Stimulated activated naive CD8-positive, alpha-beta T cell treated with anti-CD3 and anti-CD28 coated beads, Interleukin-15, Interleukin-2, amounts not matched to agents 100 ng/mL and 50 ng/mL, for 24 hours (primary cell): ENCODE results near the gene LRRFIP1.
"Not testable (repeated sequence)": the region's sequence is repeated elsewhere in the genome, so short reads cannot be mapped to it uniquely, and the experiment has no call there.

Experiments
- H3K27ac Mint-ChIP-seq: one replicate; pipeline ENCODE4 v1.8.0; 2021; ENCODE audit warnings: mild to moderate bottlenecking, mixed read lengths
- H3K27me3 Mint-ChIP-seq: one replicate; pipeline ENCODE4 v1.8.0; 2021; ENCODE audit warnings: mixed read lengths
- H3K36me3 Mint-ChIP-seq: one replicate; pipeline ENCODE4 v1.8.0; 2021; ENCODE audit warnings: low read depth, mixed read lengths
- H3K4me1 Mint-ChIP-seq: one replicate; pipeline ENCODE4 v1.8.0; 2021; ENCODE audit warnings: low read depth, mixed read lengths
- H3K4me3 Mint-ChIP-seq: one replicate; pipeline ENCODE4 v1.8.0; 2021; ENCODE audit warnings: mild to moderate bottlenecking, mixed read lengths
- H3K9me3 Mint-ChIP-seq: one replicate; pipeline ENCODE4 v1.8.0; 2021; ENCODE audit warnings: mixed read lengths

LRRFIP1 gene

GRCh38 chr2:237688541-237688940 lies 61.2 kb downstream of the LRRFIP1 start:
- Mint-ChIP-seq H3K4me1 (peaks cover 63% of the 10 kb centered on the region), H3K27ac (peak overlapping the region; percentile 74)
- not testable (repeated sequence) for H3K4me3 Mint-ChIP-seq, H3K27me3 Mint-ChIP-seq, H3K36me3 Mint-ChIP-seq, H3K9me3 Mint-ChIP-seq

- peak overlapping the region; percentile 81 for H3K4me3 Mint-ChIP-seq
- peaks cover 71% of the 10 kb centered on the region for H3K4me1 Mint-ChIP-seq
- peaks cover 14% of the 10 kb centered on the region for H3K36me3 Mint-ChIP-seq
- H3K9me3 Mint-ChIP-seq, result no peaks in the 10 kb centered on the region
- H3K27me3 Mint-ChIP-seq, result no peaks in the 10 kb centered on the region
- peak overlapping the region; percentile 74 for H3K27ac Mint-ChIP-seq
These were observed 62.1 kb downstream of the LRRFIP1 start for GRCh38 chr2:237689336-237690131.

- no peaks in the 10 kb centered on the region for H3K27me3 Mint-ChIP-seq
- peak overlapping the region; percentile 81 for H3K4me3 Mint-ChIP-seq
- H3K36me3 Mint-ChIP-seq, result peaks cover 14% of the 10 kb centered on the region
- H3K4me1 Mint-ChIP-seq, result peaks cover 79% of the 10 kb centered on the region
- H3K27ac Mint-ChIP-seq, result peak overlapping the region; percentile 65
- H3K9me3 Mint-ChIP-seq, result no peaks in the 10 kb centered on the region
These were observed 63.9 kb downstream of the LRRFIP1 start for GRCh38 chr2:237691029-237691907.

GRCh38 chr2:237691908-237692600 lies 64.7 kb downstream of the LRRFIP1 start:
- Mint-ChIP-seq H3K4me1 (peaks cover 79% of the 10 kb centered on the region), H3K36me3 (peaks cover 14% of the 10 kb centered on the region), H3K9me3 (no peaks in the 10 kb centered on the region), H3K4me3 (peak overlapping the region; percentile 99), H3K27me3 (no peaks in the 10 kb centered on the region), H3K27ac (peak overlapping the region; percentile 94)

GRCh38 chr2:237692601-237693290 lies 65.4 kb downstream of the LRRFIP1 start:
- peak overlapping the region; percentile 99 for H3K4me3 Mint-ChIP-seq
- H3K9me3 Mint-ChIP-seq, result no peaks in the 10 kb centered on the region
- H3K27me3 Mint-ChIP-seq, result no peaks in the 10 kb centered on the region
- H3K27ac Mint-ChIP-seq, result peak overlapping the region; percentile 94
- peaks cover 17% of the 10 kb centered on the region for H3K36me3 Mint-ChIP-seq
- peaks cover 79% of the 10 kb centered on the region for H3K4me1 Mint-ChIP-seq

- peaks cover 20% of the 10 kb centered on the region for H3K36me3 Mint-ChIP-seq
- peak overlapping the region; percentile 99 for H3K4me3 Mint-ChIP-seq
- H3K9me3 Mint-ChIP-seq, result no peaks in the 10 kb centered on the region
- H3K27ac Mint-ChIP-seq, result peak overlapping the region; percentile 94
- H3K4me1 Mint-ChIP-seq, result peaks cover 79% of the 10 kb centered on the region
- H3K27me3 Mint-ChIP-seq, result no peaks in the 10 kb centered on the region
These were observed 66.1 kb downstream of the LRRFIP1 start for GRCh38 chr2:237693291-237693994.

- H3K27me3 Mint-ChIP-seq, result no peaks in the 10 kb centered on the region
- H3K9me3 Mint-ChIP-seq, result no peaks in the 10 kb centered on the region
- peaks cover 78% of the 10 kb centered on the region for H3K4me1 Mint-ChIP-seq
- H3K27ac Mint-ChIP-seq, result peak overlapping the region; percentile 94
- H3K36me3 Mint-ChIP-seq, result peaks cover 26% of the 10 kb centered on the region
- H3K4me3 Mint-ChIP-seq, result peak overlapping the region; percentile 99
These were observed 67.2 kb downstream of the LRRFIP1 start for GRCh38 chr2:237694415-237695194.

GRCh38 chr2:237695201-237695780 lies 67.9 kb downstream of the LRRFIP1 start:
- Mint-ChIP-seq H3K27me3 (no peaks in the 10 kb centered on the region), H3K4me3 (peak overlapping the region; percentile 99), H3K36me3 (peaks cover 33% of the 10 kb centered on the region)

GRCh38 chr2:237696461-237696860 lies 69.1 kb downstream of the LRRFIP1 start:
- Mint-ChIP-seq H3K27ac (peak overlapping the region; percentile 94), H3K4me1 (peaks cover 82% of the 10 kb centered on the region), H3K36me3 (peaks cover 36% of the 10 kb centered on the region), H3K9me3 (no peaks in the 10 kb centered on the region), H3K27me3 (no peaks in the 10 kb centered on the region), H3K4me3 (peak overlapping the region; percentile 99)

More at GRCh38 chr2:237695201-237695780, 67.9 kb downstream of the LRRFIP1 start:
- Mint-ChIP-seq H3K4me1 (peaks cover 78% of the 10 kb centered on the region), H3K9me3 (no peaks in the 10 kb centered on the region), H3K27ac (peak overlapping the region; percentile 94)

GRCh38 chr2:237697586-237698357 lies 70.4 kb downstream of the LRRFIP1 start:
- H3K36me3 Mint-ChIP-seq, result peaks cover 40% of the 10 kb centered on the region
- H3K4me3 Mint-ChIP-seq, result peak overlapping the region; percentile 99
- no peaks in the 10 kb centered on the region for H3K9me3 Mint-ChIP-seq
- H3K27me3 Mint-ChIP-seq, result no peaks in the 10 kb centered on the region
- peak overlapping the region; percentile 94 for H3K27ac Mint-ChIP-seq
- peaks cover 95% of the 10 kb centered on the region for H3K4me1 Mint-ChIP-seq

- no peaks in the 10 kb centered on the region for H3K27me3 Mint-ChIP-seq
- peaks cover 97% of the 10 kb centered on the region for H3K4me1 Mint-ChIP-seq
- H3K27ac Mint-ChIP-seq, result peak overlapping the region; percentile 94
- no peaks in the 10 kb centered on the region for H3K9me3 Mint-ChIP-seq
- H3K4me3 Mint-ChIP-seq, result peak overlapping the region; percentile 99
- H3K36me3 Mint-ChIP-seq, result peaks cover 38% of the 10 kb centered on the region
These were observed 70.9 kb downstream of the LRRFIP1 start for GRCh38 chr2:237698358-237698694.

- peaks cover 99% of the 10 kb centered on the region for H3K4me1 Mint-ChIP-seq
- peak overlapping the region; percentile 74 for H3K4me3 Mint-ChIP-seq
- H3K9me3 Mint-ChIP-seq, result no peaks in the 10 kb centered on the region
- H3K27ac Mint-ChIP-seq, result peak overlapping the region; percentile 94
- no peaks in the 10 kb centered on the region for H3K27me3 Mint-ChIP-seq
- peaks cover 44% of the 10 kb centered on the region for H3K36me3 Mint-ChIP-seq
These were observed 72.6 kb downstream of the LRRFIP1 start for GRCh38 chr2:237699870-237700511.
